Activated naive CD4-positive, alpha-beta T cell treated with anti-CD3 and anti-CD28 coated beads, Interleukin-2, amount 50 U/mL, for 24 hours (primary cell): Measurements from ENCODE around the gene ZSCAN18.

Experiments
- H3K27ac Mint-ChIP-seq: one replicate; pipeline ENCODE4 v1.8.0; 2021; ENCODE audit warnings: mild to moderate bottlenecking, mixed read lengths
- H3K27me3 Mint-ChIP-seq: one replicate; pipeline ENCODE4 v1.8.0; 2021; ENCODE audit warnings: mixed read lengths
- H3K36me3 Mint-ChIP-seq: one replicate; pipeline ENCODE4 v1.8.0; 2021; ENCODE audit warnings: mixed read lengths
- H3K4me1 Mint-ChIP-seq: one replicate; pipeline ENCODE4 v1.8.0; 2021; ENCODE audit warnings: mixed read lengths
- H3K4me3 Mint-ChIP-seq: one replicate; pipeline ENCODE4 v1.8.0; 2021; ENCODE audit warnings: mild to moderate bottlenecking, mixed read lengths
- H3K9me3 Mint-ChIP-seq: one replicate; pipeline ENCODE4 v1.8.0; 2021; ENCODE audit warnings: mixed read lengths

Gene ZSCAN18

DNA sequence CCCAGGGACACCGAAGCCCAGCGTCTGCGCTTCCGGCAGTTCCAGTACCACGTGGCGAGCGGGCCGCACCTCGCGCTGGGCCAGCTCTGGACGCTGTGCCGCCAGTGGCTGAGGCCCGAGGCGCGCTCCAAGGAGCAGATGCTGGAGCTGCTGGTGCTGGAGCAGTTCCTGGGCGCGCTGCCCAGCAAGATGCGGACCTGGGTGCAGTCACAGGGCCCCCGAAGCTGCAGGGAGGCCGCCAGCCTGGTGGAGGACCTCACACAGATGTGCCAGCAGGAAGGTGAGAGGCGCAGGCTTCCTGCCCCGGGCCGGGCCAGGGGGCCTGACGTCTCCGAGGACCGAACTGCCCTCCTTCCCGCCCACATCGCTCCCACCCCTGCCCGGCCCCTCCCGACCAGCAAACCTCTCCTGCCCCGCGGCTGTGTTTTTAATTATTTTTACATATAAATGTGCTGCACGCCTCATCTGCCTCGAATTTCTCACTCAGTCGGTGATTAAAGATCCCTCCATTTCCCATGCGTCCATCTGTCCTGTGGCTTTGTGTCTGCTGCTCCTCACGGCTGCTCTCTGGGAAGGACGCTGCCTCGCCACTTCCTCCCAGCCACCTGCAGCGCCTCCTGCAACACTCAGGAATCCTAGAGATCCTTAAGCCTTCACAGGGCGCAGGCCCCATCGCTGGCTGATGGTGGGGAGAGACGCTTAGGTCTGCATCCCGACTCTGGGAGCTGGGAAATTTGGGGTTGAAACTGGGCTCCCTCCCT, 59.9 kb downstream of the ZSCAN18 start:
- Mint-ChIP-seq H3K4me1 (no peaks in the 10 kb centered on the region), H3K9me3 (peaks cover 8% of the 10 kb centered on the region), H3K36me3 (peaks cover 22% of the 10 kb centered on the region), H3K27me3 (peaks cover 26% of the 10 kb centered on the region), H3K4me3 (no peak overlapping the region), H3K27ac (no peak overlapping the region)

DNA sequence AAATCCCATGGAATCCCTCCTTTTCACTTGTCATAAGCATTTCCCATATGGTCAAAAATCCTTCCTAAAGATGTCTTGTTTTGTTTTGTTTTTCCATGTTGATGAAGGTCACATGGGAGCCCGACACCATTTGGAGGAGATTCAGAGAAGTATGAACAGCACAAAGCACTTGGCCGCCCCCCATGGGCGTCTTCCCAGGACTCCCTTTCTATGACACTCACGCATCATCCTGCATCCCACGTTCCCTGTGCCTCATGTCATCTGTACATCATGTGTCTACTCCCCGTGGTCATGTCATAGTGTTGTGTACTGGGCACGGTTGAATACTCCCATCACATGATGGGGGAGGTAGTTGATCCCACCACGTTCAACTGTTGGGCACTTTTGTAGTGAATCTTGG, 62.2 kb downstream of the ZSCAN18 start:
- no peak overlapping the region for H3K4me3 Mint-ChIP-seq
- peaks cover 20% of the 10 kb centered on the region for H3K36me3 Mint-ChIP-seq
- no peaks in the 10 kb centered on the region for H3K4me1 Mint-ChIP-seq
- no peak overlapping the region for H3K27ac Mint-ChIP-seq
- H3K27me3 Mint-ChIP-seq, result peaks cover 31% of the 10 kb centered on the region
- peaks cover 8% of the 10 kb centered on the region for H3K9me3 Mint-ChIP-seq

DNA sequence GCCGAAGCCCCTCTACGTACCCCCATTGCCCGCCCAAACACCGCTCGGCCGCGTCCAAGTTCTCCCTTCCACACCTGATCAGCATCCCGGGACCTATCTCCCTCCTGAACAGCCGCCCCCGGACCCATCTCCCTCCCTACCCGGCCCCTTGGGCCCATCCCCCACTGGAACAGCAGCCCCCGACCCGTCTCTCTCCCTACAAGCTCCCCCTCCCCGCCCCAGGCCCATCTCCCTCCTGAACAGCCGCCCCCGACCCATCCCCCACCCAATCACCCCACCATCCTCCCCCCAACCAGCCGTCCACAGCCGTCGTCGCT, 63.6 kb downstream of the ZSCAN18 start:
- Mint-ChIP-seq H3K9me3 (peaks cover 8% of the 10 kb centered on the region), H3K4me1 (no peaks in the 10 kb centered on the region), H3K36me3 (peaks cover 20% of the 10 kb centered on the region), H3K27me3 (peaks cover 31% of the 10 kb centered on the region), H3K4me3 (no peak overlapping the region), H3K27ac (no peak overlapping the region)
